ENCODE measurements around the gene CDK5. TPM values are rescaled to one million over a fixed set of nuclear protein-coding genes. Genes with fewer than 3 reads are reported as not detected.

CDK5 gene
- total and polyA plus RNA-seq, 10 of the 15 experiments (the other 5 are each of a cell fraction or from before 2014, with no cell fraction given) = 1.5 to 33.4 (median 21.6) TPM

DNA sequence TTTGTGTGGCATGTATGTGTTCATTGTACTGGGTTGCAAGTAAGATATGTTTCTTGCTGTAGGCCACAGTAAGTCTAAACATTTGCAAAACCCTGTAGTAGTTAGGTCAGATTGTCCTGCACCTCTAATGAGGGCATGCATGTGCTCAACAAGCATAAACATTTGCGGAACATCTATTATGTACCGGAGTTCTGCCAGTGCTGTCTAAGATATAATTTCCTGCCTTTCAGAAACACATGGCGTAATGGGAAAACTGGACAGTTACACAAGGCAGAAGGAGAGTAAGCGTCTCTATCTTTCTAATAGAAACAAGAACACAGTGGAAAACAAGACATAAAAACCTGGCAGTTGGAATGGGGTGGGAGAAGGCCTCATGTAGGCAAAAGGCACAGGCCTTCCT lies 26.7 kb downstream of the CDK5 start:
- H4K20me1 ChIP-seq (ENCODE audit: control insufficient read depth, insufficient read depth) = no peaks in the 10 kb centered on the region
- H3K27ac ChIP-seq (ENCODE audit: control insufficient read depth, insufficient read depth) = no peak overlapping the region
- FAIRE-seq (no peak), DNase-seq (ENCODE audit: low read depth, low spot score) (no peak), ATAC-seq (no peak)
- H3K27me3 ChIP-seq (replicated peaks in 1 of 2; ENCODE audit: control insufficient read depth in 2 of 2, insufficient read depth in 2 of 2, low read length in 1 of 2) = no peaks in the 10 kb centered on the region
- intact Hi-C loops (cut with micrococcal nuclease; ENCODE audit: unreplicated experiment) = no loop called here
- H3K36me3 ChIP-seq (ENCODE audit: control insufficient read depth in 2 of 2, insufficient read depth in 2 of 2, low read length in 1 of 2) = peaks cover 0 to 3% of the 10 kb centered on the region in 2 experiments; a peak in 1 of 4 replicates
- ChIA-PET POLR2A (no interaction called here), RAD21 (ENCODE audit: unreplicated experiment) (no interaction called here), SMC1A (ENCODE audit: uncharacterized antibody, unreplicated experiment) (no interaction called here), CTCF (interaction anchor here (1.5 to 2.9 kb wide), 2 partner anchors 23 to 80 kb away, joined by 5 to 15 read pairs; no protein-coding TSS in a partner anchor)
- TF ChIP-seq RAD21 (IDR thresholded peaks at IDR 0.05; ENCODE audit: insufficient read depth, low read depth, low read length) (no peak), CHD2 (IDR thresholded peaks at IDR 0.05; ENCODE audit: borderline replicate concordance, low read depth, low read length) (no peak), CBFB (IDR thresholded peaks at IDR 0.05; ENCODE audit: low read depth) (no peak), RFX5 (IDR thresholded peaks at IDR 0.05; ENCODE audit: low read depth, low read length) (no peak), PAX8 (IDR thresholded peaks at IDR 0.05) (no peak), ZNF622 (IDR thresholded peaks at IDR 0.05) (no peak), NFYB (IDR thresholded peaks at IDR 0.05; ENCODE audit: insufficient read depth, low read depth, low read length) (no peak), SPI1 (IDR thresholded peaks at IDR 0.05; ENCODE audit: borderline replicate concordance, insufficient read depth, low read depth, low read length) (no peak)
- TF ChIP-seq, protein P1, sequence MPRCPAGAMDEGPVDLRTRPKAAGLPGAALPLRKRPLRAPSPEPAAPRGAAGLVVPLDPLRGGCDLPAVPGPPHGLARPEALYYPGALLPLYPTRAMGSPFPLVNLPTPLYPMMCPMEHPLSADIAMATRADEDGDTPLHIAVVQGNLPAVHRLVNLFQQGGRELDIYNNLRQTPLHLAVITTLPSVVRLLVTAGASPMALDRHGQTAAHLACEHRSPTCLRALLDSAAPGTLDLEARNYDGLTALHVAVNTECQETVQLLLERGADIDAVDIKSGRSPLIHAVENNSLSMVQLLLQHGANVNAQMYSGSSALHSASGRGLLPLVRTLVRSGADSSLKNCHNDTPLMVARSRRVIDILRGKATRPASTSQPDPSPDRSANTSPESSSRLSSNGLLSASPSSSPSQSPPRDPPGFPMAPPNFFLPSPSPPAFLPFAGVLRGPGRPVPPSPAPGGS (IDR thresholded peaks at IDR 0.05; ENCODE audit: borderline replicate concordance, insufficient read depth, low read depth, low read length, poor library complexity, severe bottlenecking) = no peak
- TF ChIP-seq, protein P2, sequence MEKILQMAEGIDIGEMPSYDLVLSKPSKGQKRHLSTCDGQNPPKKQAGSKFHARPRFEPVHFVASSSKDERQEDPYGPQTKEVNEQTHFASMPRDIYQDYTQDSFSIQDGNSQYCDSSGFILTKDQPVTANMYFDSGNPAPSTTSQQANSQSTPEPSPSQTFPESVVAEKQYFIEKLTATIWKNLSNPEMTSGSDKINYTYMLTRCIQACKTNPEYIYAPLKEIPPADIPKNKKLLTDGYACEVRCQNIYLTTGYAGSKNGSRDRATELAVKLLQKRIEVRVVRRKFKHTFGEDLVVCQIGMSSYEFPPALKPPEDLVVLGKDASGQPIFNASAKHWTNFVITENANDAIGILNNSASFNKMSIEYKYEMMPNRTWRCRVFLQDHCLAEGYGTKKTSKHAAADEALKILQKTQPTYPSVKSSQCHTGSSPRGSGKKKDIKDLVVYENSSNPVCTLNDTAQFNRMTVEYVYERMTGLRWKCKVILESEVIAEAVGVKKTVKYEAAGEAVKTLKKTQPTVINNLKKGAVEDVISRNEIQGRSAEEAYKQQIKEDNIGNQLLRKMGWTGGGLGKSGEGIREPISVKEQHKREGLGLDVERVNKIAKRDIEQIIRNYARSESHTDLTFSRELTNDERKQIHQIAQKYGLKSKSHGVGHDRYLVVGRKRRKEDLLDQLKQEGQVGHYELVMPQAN (conservative IDR thresholded peaks at IDR 0.05) = no peak
- TF ChIP-seq, protein P3, sequence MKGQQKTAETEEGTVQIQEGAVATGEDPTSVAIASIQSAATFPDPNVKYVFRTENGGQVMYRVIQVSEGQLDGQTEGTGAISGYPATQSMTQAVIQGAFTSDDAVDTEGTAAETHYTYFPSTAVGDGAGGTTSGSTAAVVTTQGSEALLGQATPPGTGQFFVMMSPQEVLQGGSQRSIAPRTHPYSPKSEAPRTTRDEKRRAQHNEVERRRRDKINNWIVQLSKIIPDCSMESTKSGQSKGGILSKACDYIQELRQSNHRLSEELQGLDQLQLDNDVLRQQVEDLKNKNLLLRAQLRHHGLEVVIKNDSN (IDR thresholded peaks at IDR 0.05; ENCODE audit: borderline replicate concordance, extremely low read length, insufficient read depth, low read depth, low read length) = no peak
- no TSS peak for BruUV-seq (replicated peaks)
- H3K4me2 ChIP-seq (ENCODE audit: control insufficient read depth, insufficient read depth) = no peak overlapping the region
- H3K4me3 ChIP-seq = no peak overlapping the region
- in situ Hi-C loops (cut with MboI) = no loop called here
- H2AFZ ChIP-seq (ENCODE audit: control insufficient read depth, low read depth, low read length) = no peak overlapping the region
- H3K9ac ChIP-seq (ENCODE audit: control insufficient read depth, insufficient read depth, low read length) = no peak overlapping the region
- 95% methylated on average over 4 of the region's 4 CpGs for WGBS (ENCODE audit: insufficient coverage, insufficient replicate concordance, low lambda C conversion rate, missing lambda C conversion rate)
- no peaks in the 10 kb centered on the region; the same call in 1 of the 2 replicates for H3K79me2 ChIP-seq (ENCODE audit: control insufficient read depth, insufficient read depth, low read length)
- no peaks in the 10 kb centered on the region for H3K9me3 ChIP-seq (replicated peaks; ENCODE audit: control insufficient read depth, insufficient read depth, low read length)
- H3K4me1 ChIP-seq (ENCODE audit: control insufficient read depth, insufficient read depth, low read length) = peaks cover 4% of the 10 kb centered on the region
